ENCODE results near the gene OCLN.

Gene OCLN

GRCh38 chr5:69517763-69518212 lies 25.2 kb downstream of the OCLN start:
- H3K18ac ChIP-seq (ENCODE audit: low read depth in 1 of 2, low read length in 2 of 2): peak overlapping the region in 1 of 2 experiments; percentile 21
- no peaks in the 10 kb centered on the region for H3K4me1 ChIP-seq (ENCODE audit: control insufficient read depth, insufficient read depth, low read depth, low read length)

GRCh38 chr5:69519285-69519684 lies 26.7 kb downstream of the OCLN start:
- H3K4ac ChIP-seq (ENCODE audit: low read depth in 1 of 2, low read length in 2 of 2): no peak overlapping the region
- H2AK5ac ChIP-seq (ENCODE audit: low read length, severe bottlenecking): no peak overlapping the region
- no peak overlapping the region for H3K9ac ChIP-seq (ENCODE audit: low read length)
- H2BK15ac ChIP-seq (ENCODE audit: low read depth, poor library complexity, severe bottlenecking): no peak overlapping the region
- no peak overlapping the region for H3K4me2 ChIP-seq (ENCODE audit: low read length, poor library complexity, severe bottlenecking)
- no peak overlapping the region for H2BK12ac ChIP-seq (ENCODE audit: low read length in 2 of 2)
- H3K79me1 ChIP-seq (replicated peaks; ENCODE audit: low read length, poor library complexity, severe bottlenecking): no peaks in the 10 kb centered on the region
- WGBS: 60% methylated on average over 1 of the region's 2 CpGs
- no peaks in the 10 kb centered on the region for H3K9me3 ChIP-seq (ENCODE audit: control insufficient read depth, low read length)
- H2AFZ ChIP-seq (ENCODE audit: low read depth, low read length): no peak overlapping the region
- no peak overlapping the region for H2BK5ac ChIP-seq (ENCODE audit: low read depth, low read length, poor library complexity, severe bottlenecking)
- H3K36me3 ChIP-seq (ENCODE audit: control insufficient read depth in 1 of 2, insufficient read depth in 2 of 2, low read depth in 1 of 2, low read length in 2 of 2): no peaks in the 10 kb centered on the region
- no peak overlapping the region for H3K18ac ChIP-seq (ENCODE audit: low read depth in 1 of 2, low read length in 2 of 2)
- no peaks in the 10 kb centered on the region for H3K4me1 ChIP-seq (ENCODE audit: control insufficient read depth, insufficient read depth, low read depth, low read length)
- H3K27me3 ChIP-seq (ENCODE audit: control insufficient read depth in 1 of 2, insufficient read depth in 1 of 2, low read length in 2 of 2): no peaks in the 10 kb centered on the region
- peak overlapping the region in 1 of 2 experiments; percentile 36 for H3K14ac ChIP-seq (ENCODE audit: low read length in 2 of 2)
- DNase-seq: no peak
- no peak overlapping the region for H4K91ac ChIP-seq (ENCODE audit: low read length)
- H3K23ac ChIP-seq (ENCODE audit: low read length in 2 of 2): no peak overlapping the region
- H3K4me3 ChIP-seq (ENCODE audit: insufficient read depth in 1 of 2, low read depth in 1 of 2, low read length in 2 of 2): no peak overlapping the region
- H4K8ac ChIP-seq (ENCODE audit: low read length): no peak overlapping the region
- H3K27ac ChIP-seq (ENCODE audit: low read length, poor library complexity, severe bottlenecking): no peak overlapping the region
- H2BK120ac ChIP-seq (ENCODE audit: low read depth, low read length): no peak overlapping the region

More at GRCh38 chr5:69517763-69518212, 25.2 kb downstream of the OCLN start:
- Histone ChIP-seq H3K36me3 (ENCODE audit: control insufficient read depth in 1 of 2, insufficient read depth in 2 of 2, low read depth in 1 of 2, low read length in 2 of 2) (no peaks in the 10 kb centered on the region), H3K9me3 (ENCODE audit: control insufficient read depth, low read length) (no peaks in the 10 kb centered on the region), H3K23ac (ENCODE audit: low read length in 2 of 2) (no peak overlapping the region), H2BK5ac (ENCODE audit: low read depth, low read length, poor library complexity, severe bottlenecking) (no peak overlapping the region), H4K8ac (ENCODE audit: low read length) (no peak overlapping the region), H3K14ac (ENCODE audit: low read length in 2 of 2) (no peak overlapping the region), H3K4ac (ENCODE audit: low read depth in 1 of 2, low read length in 2 of 2) (no peak overlapping the region), H3K4me2 (ENCODE audit: low read length, poor library complexity, severe bottlenecking) (peak overlapping the region; percentile 34), H3K9ac (ENCODE audit: low read length) (no peak overlapping the region), H3K27ac (ENCODE audit: low read length, poor library complexity, severe bottlenecking) (peak overlapping the region; percentile 26), H2AK5ac (ENCODE audit: low read length, severe bottlenecking) (no peak overlapping the region), H2AFZ (ENCODE audit: low read depth, low read length) (no peak overlapping the region), H2BK12ac (ENCODE audit: low read length in 2 of 2) (no peak overlapping the region), H2BK15ac (ENCODE audit: low read depth, poor library complexity, severe bottlenecking) (no peak overlapping the region), H3K4me3 (ENCODE audit: insufficient read depth in 1 of 2, low read depth in 1 of 2, low read length in 2 of 2) (no peak overlapping the region), H4K91ac (ENCODE audit: low read length) (no peak overlapping the region), H2BK120ac (ENCODE audit: low read depth, low read length) (no peak overlapping the region), H3K79me1 (replicated peaks; ENCODE audit: low read length, poor library complexity, severe bottlenecking) (no peaks in the 10 kb centered on the region), H3K27me3 (ENCODE audit: control insufficient read depth in 1 of 2, insufficient read depth in 1 of 2, low read length in 2 of 2) (no peaks in the 10 kb centered on the region)
- 2% methylated on average over 4 of the region's 4 CpGs for WGBS
- peak; percentile 54 for DNase-seq

DNA sequence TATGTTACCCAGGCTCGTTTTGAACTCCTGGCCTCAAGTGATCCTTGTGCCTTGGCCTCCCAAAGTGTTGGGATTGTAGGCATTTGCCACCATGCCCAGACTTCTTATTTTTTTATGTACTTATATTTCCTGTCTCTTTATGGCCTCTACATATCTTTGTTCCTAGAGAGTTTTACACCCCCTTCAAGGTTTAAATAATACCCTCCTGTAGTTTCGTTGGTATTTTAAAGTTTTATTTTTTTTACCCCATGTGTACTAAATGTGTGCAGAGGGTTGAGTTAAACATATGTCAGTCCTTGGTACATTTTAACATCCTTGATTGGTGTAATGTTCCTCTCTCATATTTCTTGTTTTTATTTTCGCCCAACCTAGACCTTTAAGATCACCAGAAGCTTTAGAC lies 29.4 kb downstream of the OCLN start:
- Histone ChIP-seq H3K27me3 (ENCODE audit: control insufficient read depth in 1 of 2, insufficient read depth in 1 of 2, low read length in 2 of 2) (no peaks in the 10 kb centered on the region), H3K4me1 (ENCODE audit: control insufficient read depth, insufficient read depth, low read depth, low read length) (no peaks in the 10 kb centered on the region), H4K91ac (ENCODE audit: low read length) (no peak overlapping the region), H2AFZ (ENCODE audit: low read depth, low read length) (no peak overlapping the region), H3K9me3 (ENCODE audit: control insufficient read depth, low read length) (no peaks in the 10 kb centered on the region), H3K4me3 (ENCODE audit: insufficient read depth in 1 of 2, low read depth in 1 of 2, low read length in 2 of 2) (no peak overlapping the region), H3K36me3 (ENCODE audit: control insufficient read depth in 1 of 2, insufficient read depth in 2 of 2, low read depth in 1 of 2, low read length in 2 of 2) (no peaks in the 10 kb centered on the region), H3K4me2 (ENCODE audit: low read length, poor library complexity, severe bottlenecking) (no peak overlapping the region), H2BK5ac (ENCODE audit: low read depth, low read length, poor library complexity, severe bottlenecking) (no peak overlapping the region), H2BK15ac (ENCODE audit: low read depth, poor library complexity, severe bottlenecking) (no peak overlapping the region), H2BK120ac (ENCODE audit: low read depth, low read length) (no peak overlapping the region), H3K14ac (ENCODE audit: low read length in 2 of 2) (no peak overlapping the region), H2BK12ac (ENCODE audit: low read length in 2 of 2) (no peak overlapping the region), H3K4ac (ENCODE audit: low read depth in 1 of 2, low read length in 2 of 2) (no peak overlapping the region), H3K79me1 (replicated peaks; ENCODE audit: low read length, poor library complexity, severe bottlenecking) (no peaks in the 10 kb centered on the region), H4K8ac (ENCODE audit: low read length) (no peak overlapping the region), H3K27ac (ENCODE audit: low read length, poor library complexity, severe bottlenecking) (no peak overlapping the region), H3K18ac (ENCODE audit: low read depth in 1 of 2, low read length in 2 of 2) (no peak overlapping the region), H2AK5ac (ENCODE audit: low read length, severe bottlenecking) (no peak overlapping the region), H3K23ac (ENCODE audit: low read length in 2 of 2) (no peak overlapping the region), H3K9ac (ENCODE audit: low read length) (no peak overlapping the region)
- 94% methylated on average over 2 of the region's 3 CpGs for WGBS
- no peak for DNase-seq

GRCh38 chr5:69525490-69525889 lies 32.9 kb downstream of the OCLN start:
- Histone ChIP-seq H2BK5ac (ENCODE audit: low read depth, low read length, poor library complexity, severe bottlenecking) (no peak overlapping the region), H2AK5ac (ENCODE audit: low read length, severe bottlenecking) (no peak overlapping the region), H3K4me2 (ENCODE audit: low read length, poor library complexity, severe bottlenecking) (no peak overlapping the region), H3K9ac (ENCODE audit: low read length) (no peak overlapping the region), H2BK120ac (ENCODE audit: low read depth, low read length) (no peak overlapping the region), H3K9me3 (ENCODE audit: control insufficient read depth, low read length) (no peaks in the 10 kb centered on the region), H3K23ac (ENCODE audit: low read length in 2 of 2) (no peak overlapping the region), H3K27ac (ENCODE audit: low read length, poor library complexity, severe bottlenecking) (no peak overlapping the region), H2BK12ac (ENCODE audit: low read length in 2 of 2) (no peak overlapping the region), H3K14ac (ENCODE audit: low read length in 2 of 2) (no peak overlapping the region), H3K4me1 (ENCODE audit: control insufficient read depth, insufficient read depth, low read depth, low read length) (no peaks in the 10 kb centered on the region), H2AFZ (ENCODE audit: low read depth, low read length) (no peak overlapping the region), H3K4ac (ENCODE audit: low read depth in 1 of 2, low read length in 2 of 2) (no peak overlapping the region), H3K27me3 (ENCODE audit: control insufficient read depth in 1 of 2, insufficient read depth in 1 of 2, low read length in 2 of 2) (no peaks in the 10 kb centered on the region), H3K18ac (ENCODE audit: low read depth in 1 of 2, low read length in 2 of 2) (no peak overlapping the region), H3K79me1 (replicated peaks; ENCODE audit: low read length, poor library complexity, severe bottlenecking) (no peaks in the 10 kb centered on the region), H4K8ac (ENCODE audit: low read length) (no peak overlapping the region), H2BK15ac (ENCODE audit: low read depth, poor library complexity, severe bottlenecking) (no peak overlapping the region), H3K36me3 (ENCODE audit: control insufficient read depth in 1 of 2, insufficient read depth in 2 of 2, low read depth in 1 of 2, low read length in 2 of 2) (no peaks in the 10 kb centered on the region), H3K4me3 (ENCODE audit: insufficient read depth in 1 of 2, low read depth in 1 of 2, low read length in 2 of 2) (no peak overlapping the region), H4K91ac (ENCODE audit: low read length) (no peak overlapping the region)
- DNase-seq: no peak
- WGBS: no CpG with 5 or more reads among the region's 2 CpGs
